ENCODE data around the gene KRTAP5-6.

Gene KRTAP5-6

GRCh38 chr11:1733716-1734640 lies 37.0 kb downstream of the KRTAP5-6 start:
- no peak for DNase-seq (ENCODE audit: low read depth)

- DNase-seq (ENCODE audit: low read depth) = no peak
These were observed 37.7 kb downstream of the KRTAP5-6 start for GRCh38 chr11:1734641-1735081.

- no peak for DNase-seq (ENCODE audit: low read depth)
These were observed 38.3 kb downstream of the KRTAP5-6 start for GRCh38 chr11:1735271-1735670.

- DNase-seq (ENCODE audit: low read depth) = no peak
These were observed 39.5 kb downstream of the KRTAP5-6 start for GRCh38 chr11:1736447-1736992.

GRCh38 chr11:1737080-1737757 lies 40.2 kb downstream of the KRTAP5-6 start:
- DNase-seq (ENCODE audit: low read depth) = no peak

GRCh38 chr11:1738380-1738779 lies 41.4 kb downstream of the KRTAP5-6 start:
- DNase-seq (ENCODE audit: low read depth) = no peak

- no peak for DNase-seq (ENCODE audit: low read depth)
These were observed 42.6 kb downstream of the KRTAP5-6 start for GRCh38 chr11:1739576-1739975.

GRCh38 chr11:1740786-1741530 lies 44.0 kb downstream of the KRTAP5-6 start:
- no peak for DNase-seq (ENCODE audit: low read depth)

- no peak for DNase-seq (ENCODE audit: low read depth)
These were observed 44.7 kb downstream of the KRTAP5-6 start for GRCh38 chr11:1741741-1742140.

- no peak for DNase-seq (ENCODE audit: low read depth)
These were observed 45.4 kb downstream of the KRTAP5-6 start for GRCh38 chr11:1742371-1742770.

GRCh38 chr11:1742869-1743584 lies 46.0 kb downstream of the KRTAP5-6 start:
- DNase-seq (ENCODE audit: low read depth) = no peak

GRCh38 chr11:1743585-1744136 lies 46.7 kb downstream of the KRTAP5-6 start:
- no peak for DNase-seq (ENCODE audit: low read depth)

- no peak for DNase-seq (ENCODE audit: low read depth)
These were observed 47.3 kb downstream of the KRTAP5-6 start for GRCh38 chr11:1744137-1744886.

GRCh38 chr11:1744891-1745700 lies 48.1 kb downstream of the KRTAP5-6 start:
- no peak for DNase-seq (ENCODE audit: low read depth)

GRCh38 chr11:1745701-1746320 lies 48.8 kb downstream of the KRTAP5-6 start:
- DNase-seq (ENCODE audit: low read depth) = no peak

GRCh38 chr11:1746511-1746931 lies 49.5 kb downstream of the KRTAP5-6 start:
- DNase-seq (ENCODE audit: low read depth) = no peak

GRCh38 chr11:1746956-1747752 lies 50.2 kb downstream of the KRTAP5-6 start:
- no peak for DNase-seq (ENCODE audit: low read depth)

All from stimulated activated CD8-positive, alpha-beta memory T cell treated with anti-CD3 and anti-CD28 coated beads, Interleukin-12 subunit alpha, Interleukin-12 subunit beta, amount 100 ng/mL, for 1 hour (primary cell).